GM23338 (cell line): Measurements from ENCODE around the gene OBP2A. TPM values are rescaled to one million over a fixed set of nuclear protein-coding genes. Genes with fewer than 3 reads are reported as not detected.

Experiments
- ATAC-seq: fragments of 200-7000 bp; cut with Tn5 transposase; 3 replicates; pipeline ENCODE4 v1.9.1; 2020
- DNase-seq: peaks from one replicate; pipeline ENCODE4 v3.0.0-alpha.2; 2015; ENCODE audit warnings: low spot score
- H2AFZ ChIP-seq: fragments of 200-600 bp; sonication (generic); 2 replicates; pipeline ENCODE4 v1.8.0; 2016; ENCODE audit warnings: antibody characterized with exemption, mild to moderate bottlenecking, moderate library complexity
- H3F3A ChIP-seq: fragments of 200-600 bp; sonication (generic); replicated peaks from 2 replicates; pipeline ENCODE4 v1.8.0; 2017; ENCODE audit warnings: antibody characterized with exemption, mixed run types, low read depth
- H3K27ac ChIP-seq: fragments of 200-600 bp; sonication (generic); 2 replicates; pipeline ENCODE4 v1.6.1; 2016; ENCODE audit warnings: low read depth
- H3K27me3 ChIP-seq: fragments of 200-600 bp; sonication (generic); 2 replicates; pipeline ENCODE4 v1.8.0; 2016; ENCODE audit warnings: mild to moderate bottlenecking, mixed run types, moderate library complexity; ENCODE audit not compliant: insufficient read depth
- H3K36me3 ChIP-seq: fragments of 200-600 bp; sonication (generic); 2 replicates; pipeline ENCODE4 v1.8.0; 2016; ENCODE audit warnings: mild to moderate bottlenecking; ENCODE audit not compliant: insufficient read depth
- H3K4me1 ChIP-seq: fragments of 200-600 bp; sonication (generic); 2 replicates; pipeline ENCODE4 v1.8.0; 2016; ENCODE audit warnings: mild to moderate bottlenecking, moderate library complexity; ENCODE audit not compliant: insufficient read depth
- H3K4me2 ChIP-seq: fragments of 200-600 bp; sonication (generic); 2 replicates; pipeline ENCODE4 v1.7.1; 2017; ENCODE audit warnings: mixed run types
- H3K4me3 ChIP-seq: fragments of 200-600 bp; sonication (generic); 2 replicates; pipeline ENCODE4 v1.6.1; 2016; ENCODE audit warnings: mixed run types
- H3K79me2 ChIP-seq: fragments of 200-600 bp; sonication (generic); replicated peaks from 2 replicates; pipeline ENCODE4 v1.8.0; 2017; ENCODE audit warnings: mild to moderate bottlenecking; ENCODE audit not compliant: insufficient read depth
- H3K9me2 ChIP-seq: fragments of 200-600 bp; sonication (generic); 2 replicates; pipeline ENCODE4 v1.8.0; 2017; ENCODE audit not compliant: insufficient read depth
- H4K20me1 ChIP-seq: fragments of 200-600 bp; sonication (generic); replicated peaks from 2 replicates; pipeline ENCODE4 v1.8.0; 2017; ENCODE audit warnings: mild to moderate bottlenecking; ENCODE audit not compliant: insufficient read depth
- H3K27ac Mint-ChIP-seq: 2 replicates; pipeline ENCODE4 v1.8.0; 2020; ENCODE audit warnings: inconsistent platforms, mild to moderate bottlenecking, moderate library complexity, mixed read lengths
- H3K27me3 Mint-ChIP-seq: 3 replicates; pipeline ENCODE4 v1.8.0; 2022; ENCODE audit warnings: low read depth, mild to moderate bottlenecking, moderate library complexity, mixed read lengths, inconsistent platforms; ENCODE audit not compliant: insufficient read depth, poor library complexity
- H3K36me3 Mint-ChIP-seq: 3 replicates; pipeline ENCODE4 v1.8.0; 2021; ENCODE audit warnings: low read depth, mild to moderate bottlenecking, inconsistent platforms, moderate library complexity, mixed read lengths
- H3K4me1 Mint-ChIP-seq: 3 replicates; pipeline ENCODE4 v1.8.0; 2020; ENCODE audit warnings: mild to moderate bottlenecking, inconsistent platforms, mixed read lengths
- H3K4me3 Mint-ChIP-seq: 3 replicates; pipeline ENCODE4 v1.8.0; 2021; ENCODE audit warnings: moderate library complexity, mild to moderate bottlenecking, inconsistent platforms, mixed read lengths
- H3K9me3 Mint-ChIP-seq: 3 replicates; pipeline ENCODE4 v1.8.0; 2020; ENCODE audit warnings: moderate library complexity, mild to moderate bottlenecking, inconsistent platforms, mixed read lengths
- POLR2AphosphoS5 ChIP-seq: IDR thresholded peaks from 2 replicates; pipeline ENCODE4 v1.6.1; 2016; ENCODE audit warnings: antibody characterized with exemption, low read depth
- STAT1 ChIP-seq: IDR thresholded peaks from one replicate; pipeline ENCODE4 v1.6.1; 2016; ENCODE audit warnings: antibody characterized with exemption; ENCODE audit not compliant: unreplicated experiment
- polyA plus RNA-seq: library from polyadenylated mRNA; unstranded; fragments of >200 nt; fragmentation: Nextera tagmentation; extraction: Ambion mirVana; gene quantifications from 2 replicates; pipeline ENCODE4 v1.2.1, GENCODE V29; 2016
- total RNA-seq: library from RNA; depleted of rRNA; stranded (reverse); fragments of >200 nt; shearing (Covaris generic); gene quantifications from 2 replicates; pipeline ENCODE4 v1.2.3, GENCODE V29; 2014
- TF ChIP-seq, protein P1 (sequence below): IDR thresholded peaks from 2 replicates; pipeline ENCODE4 v1.6.1; 2016; ENCODE audit warnings: antibody characterized with exemption
- TF ChIP-seq, protein P2 (sequence below): IDR thresholded peaks from one replicate; pipeline ENCODE4 v1.6.1; 2018; ENCODE audit warnings: antibody characterized with exemption; ENCODE audit not compliant: unreplicated experiment
- TF ChIP-seq, protein P3 (sequence below): fragments of 250-450 bp; sonication (Bioruptor Pico); IDR thresholded peaks from 2 replicates; pipeline ENCODE4 v1.5.0; 2020; ENCODE audit warnings: mild to moderate bottlenecking, moderate library complexity

OBP2A gene
- total and polyA plus RNA-seq, 2 experiments from 2014 or later, result not detected

DNA sequence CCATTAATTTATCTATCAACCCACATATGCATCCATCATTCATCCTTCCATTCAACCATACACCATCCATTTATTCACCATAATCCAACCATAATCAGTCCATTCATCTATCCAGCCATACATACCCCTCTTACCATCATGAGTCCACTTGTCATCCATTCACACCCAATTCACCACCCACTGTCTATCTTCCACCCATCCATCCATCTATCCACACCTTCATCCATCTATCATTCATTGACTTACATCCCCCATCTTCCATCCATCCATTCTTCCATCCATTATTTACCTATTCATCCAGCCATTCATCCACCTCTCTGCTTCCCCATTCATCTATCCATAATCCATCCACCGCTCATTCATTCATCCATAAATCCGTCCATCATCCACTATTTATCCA, 33.4 kb downstream of the OBP2A start (continued):
- TF ChIP-seq, protein P1, sequence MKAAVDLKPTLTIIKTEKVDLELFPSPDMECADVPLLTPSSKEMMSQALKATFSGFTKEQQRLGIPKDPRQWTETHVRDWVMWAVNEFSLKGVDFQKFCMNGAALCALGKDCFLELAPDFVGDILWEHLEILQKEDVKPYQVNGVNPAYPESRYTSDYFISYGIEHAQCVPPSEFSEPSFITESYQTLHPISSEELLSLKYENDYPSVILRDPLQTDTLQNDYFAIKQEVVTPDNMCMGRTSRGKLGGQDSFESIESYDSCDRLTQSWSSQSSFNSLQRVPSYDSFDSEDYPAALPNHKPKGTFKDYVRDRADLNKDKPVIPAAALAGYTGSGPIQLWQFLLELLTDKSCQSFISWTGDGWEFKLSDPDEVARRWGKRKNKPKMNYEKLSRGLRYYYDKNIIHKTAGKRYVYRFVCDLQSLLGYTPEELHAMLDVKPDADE, result no peak
- no peak for TF ChIP-seq POLR2AphosphoS5
- TF ChIP-seq STAT1, result no peak
- TF ChIP-seq, protein P2, sequence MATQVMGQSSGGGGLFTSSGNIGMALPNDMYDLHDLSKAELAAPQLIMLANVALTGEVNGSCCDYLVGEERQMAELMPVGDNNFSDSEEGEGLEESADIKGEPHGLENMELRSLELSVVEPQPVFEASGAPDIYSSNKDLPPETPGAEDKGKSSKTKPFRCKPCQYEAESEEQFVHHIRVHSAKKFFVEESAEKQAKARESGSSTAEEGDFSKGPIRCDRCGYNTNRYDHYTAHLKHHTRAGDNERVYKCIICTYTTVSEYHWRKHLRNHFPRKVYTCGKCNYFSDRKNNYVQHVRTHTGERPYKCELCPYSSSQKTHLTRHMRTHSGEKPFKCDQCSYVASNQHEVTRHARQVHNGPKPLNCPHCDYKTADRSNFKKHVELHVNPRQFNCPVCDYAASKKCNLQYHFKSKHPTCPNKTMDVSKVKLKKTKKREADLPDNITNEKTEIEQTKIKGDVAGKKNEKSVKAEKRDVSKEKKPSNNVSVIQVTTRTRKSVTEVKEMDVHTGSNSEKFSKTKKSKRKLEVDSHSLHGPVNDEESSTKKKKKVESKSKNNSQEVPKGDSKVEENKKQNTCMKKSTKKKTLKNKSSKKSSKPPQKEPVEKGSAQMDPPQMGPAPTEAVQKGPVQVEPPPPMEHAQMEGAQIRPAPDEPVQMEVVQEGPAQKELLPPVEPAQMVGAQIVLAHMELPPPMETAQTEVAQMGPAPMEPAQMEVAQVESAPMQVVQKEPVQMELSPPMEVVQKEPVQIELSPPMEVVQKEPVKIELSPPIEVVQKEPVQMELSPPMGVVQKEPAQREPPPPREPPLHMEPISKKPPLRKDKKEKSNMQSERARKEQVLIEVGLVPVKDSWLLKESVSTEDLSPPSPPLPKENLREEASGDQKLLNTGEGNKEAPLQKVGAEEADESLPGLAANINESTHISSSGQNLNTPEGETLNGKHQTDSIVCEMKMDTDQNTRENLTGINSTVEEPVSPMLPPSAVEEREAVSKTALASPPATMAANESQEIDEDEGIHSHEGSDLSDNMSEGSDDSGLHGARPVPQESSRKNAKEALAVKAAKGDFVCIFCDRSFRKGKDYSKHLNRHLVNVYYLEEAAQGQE, result no peak

DNA sequence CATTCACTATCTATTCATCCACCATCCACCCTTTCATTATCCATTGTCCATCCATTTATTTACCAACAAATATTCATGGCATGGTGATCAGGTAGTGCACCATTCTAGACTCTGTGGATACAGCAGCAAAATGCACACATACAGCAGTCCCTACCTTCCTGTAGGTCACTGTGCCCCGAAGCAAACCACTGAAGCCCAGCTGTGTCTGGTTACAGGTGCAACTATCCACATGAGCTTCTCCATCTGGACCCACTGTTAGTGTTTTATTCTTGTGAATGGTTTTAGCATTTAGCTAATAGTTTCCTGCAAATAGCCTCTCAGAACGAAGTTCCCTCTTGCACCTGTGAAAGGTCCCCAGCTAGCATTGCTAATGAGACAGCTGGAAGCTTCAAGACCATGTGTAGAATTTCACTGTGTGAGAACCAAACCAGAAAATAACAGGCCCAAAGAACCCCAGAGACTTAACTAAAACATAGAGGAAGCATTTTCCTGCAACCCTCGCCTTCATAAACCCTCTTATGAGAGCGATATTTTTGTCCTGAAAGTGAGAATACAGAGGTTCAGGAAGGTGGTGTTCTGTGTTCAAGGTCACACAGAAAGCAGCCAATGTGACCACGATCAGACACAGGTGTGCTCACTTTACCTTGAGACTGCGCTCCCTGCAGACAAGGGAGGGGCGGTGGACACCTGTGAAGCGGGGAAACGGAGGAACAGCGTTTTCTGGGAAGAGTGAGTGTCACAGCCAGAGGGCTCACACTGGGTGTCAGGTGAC, 34.1 kb downstream of the OBP2A start:
- peaks cover 2% of the 10 kb centered on the region for H3K27me3 Mint-ChIP-seq

More for the DNA sequence above, 34.1 kb downstream of the OBP2A start:
- Mint-ChIP-seq H3K4me1 (no peaks in the 10 kb centered on the region), H3K9me3 (peaks cover 11% of the 10 kb centered on the region), H3K36me3 (peaks cover 3% of the 10 kb centered on the region; the same call in 1 of the 3 replicates), H3K27ac (no peak overlapping the region), H3K4me3 (no peak overlapping the region)
- Histone ChIP-seq H3K4me1 (no peaks in the 10 kb centered on the region), H3K27me3 (no peaks in the 10 kb centered on the region), H3K79me2 (no peaks in the 10 kb centered on the region), H3K4me3 (no peak overlapping the region), H2AFZ (no peak overlapping the region), H4K20me1 (no peaks in the 10 kb centered on the region), H3F3A (no peaks in the 10 kb centered on the region), H3K9me2 (0 out of 2 replicates have a peak, but pooled peaks cover 6% of the 10 kb centered on the region), H3K27ac (no peak overlapping the region), H3K4me2 (no peak overlapping the region), H3K36me3 (no peaks in the 10 kb centered on the region)
- TF ChIP-seq, protein P3, sequence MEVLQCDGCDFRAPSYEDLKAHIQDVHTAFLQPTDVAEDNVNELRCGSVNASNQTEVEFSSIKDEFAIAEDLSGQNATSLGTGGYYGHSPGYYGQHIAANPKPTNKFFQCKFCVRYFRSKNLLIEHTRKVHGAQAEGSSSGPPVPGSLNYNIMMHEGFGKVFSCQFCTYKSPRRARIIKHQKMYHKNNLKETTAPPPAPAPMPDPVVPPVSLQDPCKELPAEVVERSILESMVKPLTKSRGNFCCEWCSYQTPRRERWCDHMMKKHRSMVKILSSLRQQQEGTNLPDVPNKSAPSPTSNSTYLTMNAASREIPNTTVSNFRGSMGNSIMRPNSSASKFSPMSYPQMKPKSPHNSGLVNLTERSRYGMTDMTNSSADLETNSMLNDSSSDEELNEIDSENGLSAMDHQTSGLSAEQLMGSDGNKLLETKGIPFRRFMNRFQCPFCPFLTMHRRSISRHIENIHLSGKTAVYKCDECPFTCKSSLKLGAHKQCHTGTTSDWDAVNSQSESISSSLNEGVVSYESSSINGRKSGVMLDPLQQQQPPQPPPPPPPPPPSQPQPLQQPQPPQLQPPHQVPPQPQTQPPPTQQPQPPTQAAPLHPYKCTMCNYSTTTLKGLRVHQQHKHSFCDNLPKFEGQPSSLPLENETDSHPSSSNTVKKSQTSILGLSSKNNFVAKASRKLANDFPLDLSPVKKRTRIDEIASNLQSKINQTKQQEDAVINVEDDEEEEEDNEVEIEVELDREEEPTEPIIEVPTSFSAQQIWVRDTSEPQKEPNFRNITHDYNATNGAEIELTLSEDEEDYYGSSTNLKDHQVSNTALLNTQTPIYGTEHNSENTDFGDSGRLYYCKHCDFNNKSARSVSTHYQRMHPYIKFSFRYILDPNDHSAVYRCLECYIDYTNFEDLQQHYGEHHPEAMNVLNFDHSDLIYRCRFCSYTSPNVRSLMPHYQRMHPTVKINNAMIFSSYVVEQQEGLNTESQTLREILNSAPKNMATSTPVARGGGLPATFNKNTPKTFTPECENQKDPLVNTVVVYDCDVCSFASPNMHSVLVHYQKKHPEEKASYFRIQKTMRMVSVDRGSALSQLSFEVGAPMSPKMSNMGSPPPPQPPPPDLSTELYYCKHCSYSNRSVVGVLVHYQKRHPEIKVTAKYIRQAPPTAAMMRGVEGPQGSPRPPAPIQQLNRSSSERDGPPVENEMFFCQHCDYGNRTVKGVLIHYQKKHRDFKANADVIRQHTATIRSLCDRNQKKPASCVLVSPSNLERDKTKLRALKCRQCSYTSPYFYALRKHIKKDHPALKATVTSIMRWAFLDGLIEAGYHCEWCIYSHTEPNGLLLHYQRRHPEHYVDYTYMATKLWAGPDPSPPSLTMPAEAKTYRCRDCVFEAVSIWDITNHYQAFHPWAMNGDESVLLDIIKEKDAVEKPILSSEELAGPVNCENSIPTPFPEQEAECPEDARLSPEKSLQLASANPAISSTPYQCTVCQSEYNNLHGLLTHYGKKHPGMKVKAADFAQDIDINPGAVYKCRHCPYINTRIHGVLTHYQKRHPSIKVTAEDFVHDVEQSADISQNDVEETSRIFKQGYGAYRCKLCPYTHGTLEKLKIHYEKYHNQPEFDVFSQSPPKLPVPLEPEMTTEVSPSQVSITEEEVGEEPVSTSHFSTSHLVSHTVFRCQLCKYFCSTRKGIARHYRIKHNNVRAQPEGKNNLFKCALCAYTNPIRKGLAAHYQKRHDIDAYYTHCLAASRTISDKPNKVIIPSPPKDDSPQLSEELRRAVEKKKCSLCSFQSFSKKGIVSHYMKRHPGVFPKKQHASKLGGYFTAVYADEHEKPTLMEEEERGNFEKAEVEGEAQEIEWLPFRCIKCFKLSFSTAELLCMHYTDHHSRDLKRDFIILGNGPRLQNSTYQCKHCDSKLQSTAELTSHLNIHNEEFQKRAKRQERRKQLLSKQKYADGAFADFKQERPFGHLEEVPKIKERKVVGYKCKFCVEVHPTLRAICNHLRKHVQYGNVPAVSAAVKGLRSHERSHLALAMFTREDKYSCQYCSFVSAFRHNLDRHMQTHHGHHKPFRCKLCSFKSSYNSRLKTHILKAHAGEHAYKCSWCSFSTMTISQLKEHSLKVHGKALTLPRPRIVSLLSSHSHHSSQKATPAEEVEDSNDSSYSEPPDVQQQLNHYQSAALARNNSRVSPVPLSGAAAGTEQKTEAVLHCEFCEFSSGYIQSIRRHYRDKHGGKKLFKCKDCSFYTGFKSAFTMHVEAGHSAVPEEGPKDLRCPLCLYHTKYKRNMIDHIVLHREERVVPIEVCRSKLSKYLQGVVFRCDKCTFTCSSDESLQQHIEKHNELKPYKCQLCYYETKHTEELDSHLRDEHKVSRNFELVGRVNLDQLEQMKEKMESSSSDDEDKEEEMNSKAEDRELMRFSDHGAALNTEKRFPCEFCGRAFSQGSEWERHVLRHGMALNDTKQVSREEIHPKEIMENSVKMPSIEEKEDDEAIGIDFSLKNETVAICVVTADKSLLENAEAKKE, result no peak
- TF ChIP-seq, protein P1, result no peak
- TF ChIP-seq POLR2AphosphoS5, result no peak
- DNase-seq (no peak), ATAC-seq (no peak)
